ENCODE measurements around the gene PTPA. TPM values are rescaled to one million over a fixed set of nuclear protein-coding genes. Genes with fewer than 3 reads are reported as not detected.

The PTPA gene
- total and polyA plus RNA-seq, 9 of the 15 experiments (the other 6 are each of a cell fraction or from before 2014, with no cell fraction given) = 1.7 to 121 (median 72.6) TPM

GRCh38 chr9:129175825-129176633 is 64.8 kb downstream of the PTPA start (continued):
- TF ChIP-seq ZNF512 (tag; IDR thresholded peaks at IDR 0.05) (peak; percentile 65), NR1H2 (CRISPR knock-in tag; IDR thresholded peaks at IDR 0.05) (no peak), TEAD2 (tag; IDR thresholded peaks at IDR 0.05) (no peak), MITF (IDR thresholded peaks at IDR 0.05) (no peak), ZNF23 (CRISPR knock-in tag; IDR thresholded peaks at IDR 0.05) (no peak), KLF6 (CRISPR knock-in tag; IDR thresholded peaks at IDR 0.05; ENCODE audit: borderline replicate concordance) (0 out of 2 replicates have a peak, but pooled peaks have one; percentile 3), HNRNPL (IDR thresholded peaks at IDR 0.05; ENCODE audit: low read depth, low read length) (no peak), CBX5 (IDR thresholded peaks at IDR 0.05; ENCODE audit: borderline replicate concordance, low read depth) (no peak), ZNF24 (IDR thresholded peaks at IDR 0.05) (no peak), SRSF9 (IDR thresholded peaks at IDR 0.05; ENCODE audit: borderline replicate concordance, low read depth, low read length) (no peak), GTF2E2 (tag; IDR thresholded peaks at IDR 0.05) (peak; percentile 69; the same call in 1 of the 2 replicates)
- TF ChIP-seq, protein P1, sequence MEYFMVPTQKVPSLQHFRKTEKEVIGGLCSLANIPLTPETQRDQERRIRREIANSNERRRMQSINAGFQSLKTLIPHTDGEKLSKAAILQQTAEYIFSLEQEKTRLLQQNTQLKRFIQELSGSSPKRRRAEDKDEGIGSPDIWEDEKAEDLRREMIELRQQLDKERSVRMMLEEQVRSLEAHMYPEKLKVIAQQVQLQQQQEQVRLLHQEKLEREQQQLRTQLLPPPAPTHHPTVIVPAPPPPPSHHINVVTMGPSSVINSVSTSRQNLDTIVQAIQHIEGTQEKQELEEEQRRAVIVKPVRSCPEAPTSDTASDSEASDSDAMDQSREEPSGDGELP (CRISPR knock-in tag; IDR thresholded peaks at IDR 0.05; ENCODE audit: borderline replicate concordance) = peak; percentile 96
- TF ChIP-seq, protein P2, sequence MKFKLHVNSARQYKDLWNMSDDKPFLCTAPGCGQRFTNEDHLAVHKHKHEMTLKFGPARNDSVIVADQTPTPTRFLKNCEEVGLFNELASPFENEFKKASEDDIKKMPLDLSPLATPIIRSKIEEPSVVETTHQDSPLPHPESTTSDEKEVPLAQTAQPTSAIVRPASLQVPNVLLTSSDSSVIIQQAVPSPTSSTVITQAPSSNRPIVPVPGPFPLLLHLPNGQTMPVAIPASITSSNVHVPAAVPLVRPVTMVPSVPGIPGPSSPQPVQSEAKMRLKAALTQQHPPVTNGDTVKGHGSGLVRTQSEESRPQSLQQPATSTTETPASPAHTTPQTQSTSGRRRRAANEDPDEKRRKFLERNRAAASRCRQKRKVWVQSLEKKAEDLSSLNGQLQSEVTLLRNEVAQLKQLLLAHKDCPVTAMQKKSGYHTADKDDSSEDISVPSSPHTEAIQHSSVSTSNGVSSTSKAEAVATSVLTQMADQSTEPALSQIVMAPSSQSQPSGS (CRISPR knock-in tag; IDR thresholded peaks at IDR 0.05) = no peak
- TF ChIP-seq, protein P3, sequence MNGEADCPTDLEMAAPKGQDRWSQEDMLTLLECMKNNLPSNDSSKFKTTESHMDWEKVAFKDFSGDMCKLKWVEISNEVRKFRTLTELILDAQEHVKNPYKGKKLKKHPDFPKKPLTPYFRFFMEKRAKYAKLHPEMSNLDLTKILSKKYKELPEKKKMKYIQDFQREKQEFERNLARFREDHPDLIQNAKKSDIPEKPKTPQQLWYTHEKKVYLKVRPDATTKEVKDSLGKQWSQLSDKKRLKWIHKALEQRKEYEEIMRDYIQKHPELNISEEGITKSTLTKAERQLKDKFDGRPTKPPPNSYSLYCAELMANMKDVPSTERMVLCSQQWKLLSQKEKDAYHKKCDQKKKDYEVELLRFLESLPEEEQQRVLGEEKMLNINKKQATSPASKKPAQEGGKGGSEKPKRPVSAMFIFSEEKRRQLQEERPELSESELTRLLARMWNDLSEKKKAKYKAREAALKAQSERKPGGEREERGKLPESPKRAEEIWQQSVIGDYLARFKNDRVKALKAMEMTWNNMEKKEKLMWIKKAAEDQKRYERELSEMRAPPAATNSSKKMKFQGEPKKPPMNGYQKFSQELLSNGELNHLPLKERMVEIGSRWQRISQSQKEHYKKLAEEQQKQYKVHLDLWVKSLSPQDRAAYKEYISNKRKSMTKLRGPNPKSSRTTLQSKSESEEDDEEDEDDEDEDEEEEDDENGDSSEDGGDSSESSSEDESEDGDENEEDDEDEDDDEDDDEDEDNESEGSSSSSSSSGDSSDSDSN (IDR thresholded peaks at IDR 0.05; ENCODE audit: borderline replicate concordance in 1 of 2, low read depth in 2 of 2, low read length in 2 of 2) = peak; percentile 72 to 85; a peak in 3 of 4 replicates
- TF ChIP-seq, protein P4, sequence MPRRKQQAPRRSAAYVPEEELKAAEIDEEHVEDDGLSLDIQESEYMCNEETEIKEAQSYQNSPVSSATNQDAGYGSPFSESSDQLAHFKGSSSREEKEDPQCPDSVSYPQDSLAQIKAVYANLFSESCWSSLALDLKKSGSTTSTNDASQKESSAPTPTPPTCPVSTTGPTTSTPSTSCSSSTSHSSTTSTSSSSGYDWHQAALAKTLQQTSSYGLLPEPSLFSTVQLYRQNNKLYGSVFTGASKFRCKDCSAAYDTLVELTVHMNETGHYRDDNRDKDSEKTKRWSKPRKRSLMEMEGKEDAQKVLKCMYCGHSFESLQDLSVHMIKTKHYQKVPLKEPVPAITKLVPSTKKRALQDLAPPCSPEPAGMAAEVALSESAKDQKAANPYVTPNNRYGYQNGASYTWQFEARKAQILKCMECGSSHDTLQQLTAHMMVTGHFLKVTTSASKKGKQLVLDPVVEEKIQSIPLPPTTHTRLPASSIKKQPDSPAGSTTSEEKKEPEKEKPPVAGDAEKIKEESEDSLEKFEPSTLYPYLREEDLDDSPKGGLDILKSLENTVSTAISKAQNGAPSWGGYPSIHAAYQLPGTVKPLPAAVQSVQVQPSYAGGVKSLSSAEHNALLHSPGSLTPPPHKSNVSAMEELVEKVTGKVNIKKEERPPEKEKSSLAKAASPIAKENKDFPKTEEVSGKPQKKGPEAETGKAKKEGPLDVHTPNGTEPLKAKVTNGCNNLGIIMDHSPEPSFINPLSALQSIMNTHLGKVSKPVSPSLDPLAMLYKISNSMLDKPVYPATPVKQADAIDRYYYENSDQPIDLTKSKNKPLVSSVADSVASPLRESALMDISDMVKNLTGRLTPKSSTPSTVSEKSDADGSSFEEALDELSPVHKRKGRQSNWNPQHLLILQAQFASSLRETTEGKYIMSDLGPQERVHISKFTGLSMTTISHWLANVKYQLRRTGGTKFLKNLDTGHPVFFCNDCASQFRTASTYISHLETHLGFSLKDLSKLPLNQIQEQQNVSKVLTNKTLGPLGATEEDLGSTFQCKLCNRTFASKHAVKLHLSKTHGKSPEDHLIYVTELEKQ (CRISPR knock-in tag; IDR thresholded peaks at IDR 0.05) = no peak
